Endothelial cell of umbilical vein (primary cell): ENCODE data around the gene RAB3B. TPM values are rescaled to one million over a fixed set of nuclear protein-coding genes. Genes with fewer than 3 reads are reported as not detected.

Experiments
- BruUV-seq: library from RNA; stranded (reverse); fragments of 400-500 nt; replicated peaks from 2 replicates; lab custom pipeline; 2021; lab: Mats Ljungman, UMichigan
- CTCF ChIA-PET: fragments of 300-600, 350-600 bp; sonication (Branson Sonifier 250); formaldehyde crosslinking; loops from one replicate; lab custom pipeline; 2021; ENCODE audit warnings: antibody characterized with exemption, inconsistent platforms; lab: Charles Lee
- POLR2A ChIA-PET: fragments of 300-600, 350-600 bp; sonication (Branson Sonifier 250); formaldehyde crosslinking; loops from one replicate; lab custom pipeline; 2021; ENCODE audit warnings: antibody characterized with exemption, inconsistent platforms; lab: Charles Lee
- DNase-seq: peaks from one replicate; pipeline ENCODE4 v3.0.0-alpha.2; 2011; ENCODE audit warnings: low read depth, low spot score
- FAIRE-seq: peaks from 2 replicates; lab custom pipeline; 2011; peaks lifted over from hg19 to GRCh38; lab: Jason Lieb, UNC
- H2AFZ ChIP-seq: 2 replicates; pipeline ENCODE4 v1.6.0; 2012; ENCODE audit warnings: low read depth, low read length, control low read depth, inconsistent platforms
- H3K27ac ChIP-seq: 2 replicates; pipeline ENCODE4 v1.5.1; 2011; ENCODE audit warnings: low read depth, mild to moderate bottlenecking, control low read depth, low read length, moderate library complexity; ENCODE audit not compliant: insufficient read depth
- H3K27me3 ChIP-seq, 2 experiments: 2 replicates each; pipeline versions ENCODE4 v1.6.0 to v1.6.1; 2011; ENCODE audit warnings: low read length in 2 of 2, mixed read lengths in 1 of 2; ENCODE audit not compliant: control insufficient read depth in 2 of 2, insufficient read depth in 2 of 2
- H3K36me3 ChIP-seq, 2 experiments: 2 replicates in 1 of 2; 3 replicates in 1 of 2; pipeline ENCODE4 v1.5.1; 2011; ENCODE audit warnings: low read length in 2 of 2, mild to moderate bottlenecking in 1 of 2, moderate library complexity in 1 of 2; ENCODE audit not compliant: control insufficient read depth in 2 of 2, insufficient read depth in 2 of 2; ENCODE audit errors: extremely low read depth in 1 of 2
- H3K4me1 ChIP-seq: 3 replicates; pipeline ENCODE4 v1.5.1; 2011; ENCODE audit warnings: mild to moderate bottlenecking, low read length; ENCODE audit not compliant: control insufficient read depth, insufficient read depth; ENCODE audit errors: extremely low read depth
- H3K4me2 ChIP-seq: 2 replicates; pipeline ENCODE4 v1.6.1; 2011; ENCODE audit warnings: low read length, control low read depth, mixed read lengths; ENCODE audit not compliant: insufficient read depth
- H3K4me3 ChIP-seq, 3 experiments: fragments of 200-600 bp in 1 of 3; sonication (generic), shearing (Covaris generic) in 1 of 3; replicated peaks in 1 of 3; 2 replicates each; pipeline ENCODE4 v1.5.1; 2011 to 2016; ENCODE audit warnings: control low read depth in 3 of 3, low read length in 3 of 3, mild to moderate bottlenecking in 2 of 3, inconsistent platforms in 1 of 3, low read depth in 1 of 3, moderate library complexity in 1 of 3; ENCODE audit not compliant: insufficient read depth in 1 of 3
- H3K79me2 ChIP-seq: 2 replicates; pipeline ENCODE4 v1.6.0; 2012; ENCODE audit warnings: low read length, inconsistent platforms; ENCODE audit not compliant: control insufficient read depth, insufficient read depth
- H3K9ac ChIP-seq: replicated peaks from 2 replicates; pipeline ENCODE3; 2011; ENCODE audit warnings: low read length, control low read depth; ENCODE audit not compliant: insufficient read depth; ENCODE audit errors: extremely low read depth
- H3K9me1 ChIP-seq: replicated peaks from 3 replicates; pipeline ENCODE4 v1.6.0; 2011; ENCODE audit warnings: mild to moderate bottlenecking, low read length; ENCODE audit not compliant: control insufficient read depth, insufficient read depth; ENCODE audit errors: extremely low read depth
- H3K9me3 ChIP-seq: replicated peaks from 2 replicates; pipeline ENCODE4 v1.5.1; 2012; ENCODE audit warnings: low read length, inconsistent platforms; ENCODE audit not compliant: control insufficient read depth, insufficient read depth
- H4K20me1 ChIP-seq: replicated peaks from 2 replicates; pipeline ENCODE3; 2011; ENCODE audit warnings: mild to moderate bottlenecking, low read length; ENCODE audit not compliant: control insufficient read depth, insufficient read depth; ENCODE audit errors: extremely low read depth
- FOS ChIP-seq: IDR thresholded peaks from 2 replicates; pipeline ENCODE4 v1.6.1; 2011; ENCODE audit warnings: mild to moderate bottlenecking, low read length, moderate library complexity, borderline replicate concordance; ENCODE audit not compliant: insufficient read depth
- dilution Hi-C: fragments of 300-500 bp; cut with MboI; formaldehyde crosslinking; loops from one replicate; pipeline ENCODE4 v1.15.0; 2019; ENCODE audit warnings: low sequenced_read_pairs; ENCODE audit not compliant: extremely low pct_ligation_motif_present
- intact Hi-C: fragments of 100-400 bp; cut with micrococcal nuclease; formaldehyde crosslinking; loops from one replicate; pipeline ENCODE4 v1.10.0; 2022
- polyA plus RNA-seq, 4 experiments: library from polyadenylated mRNA; depleted of rRNA in 3 of 4; stranded (reverse) in 3 of 4; unstranded in 1 of 4; fragments of >200 nt; gene quantifications; 2 replicates each; pipeline versions ENCODE4 v1.2.1 to v1.2.3, GENCODE V29; 2011 to 2012; ENCODE audit warnings: missing spikeins in 1 of 4
- small RNA-seq: library from RNA; depleted of rRNA; stranded (forward); fragments of <200 nt; gene quantifications from one replicate; pipeline ENCODE3, GENCODE V24; 2012; ENCODE audit warnings: low replicate concordance, low read depth; ENCODE audit not compliant: insufficient read depth, insufficient read length
- total RNA-seq: library from RNA; stranded (reverse); gene quantifications from 2 replicates; pipeline ENCODE4 v1.2.3, GENCODE V29; 2021

The RAB3B gene
- total and polyA plus RNA-seq, 2 donors (not counting 3 experiments of a cell fraction or from before 2014, with no cell fraction given): 4.1 to 10.4 TPM

GRCh38 chr1:51858892-51859291 lies 131.6 kb downstream of the RAB3B start:
- Histone ChIP-seq H3K4me3 (no peak overlapping the region), H3K9ac (no peak overlapping the region), H3K36me3 (no peaks in the 10 kb centered on the region), H3K27ac (no peak overlapping the region), H3K4me2 (no peak overlapping the region), H3K9me3 (no peaks in the 10 kb centered on the region), H3K79me2 (peaks cover 40% of the 10 kb centered on the region), H2AFZ (no peak overlapping the region), H3K4me1 (no peaks in the 10 kb centered on the region), H3K27me3 (no peaks in the 10 kb centered on the region), H4K20me1 (peaks cover 2% of the 10 kb centered on the region), H3K9me1 (no peaks in the 10 kb centered on the region)
- BruUV-seq: no TSS peak
- TF ChIP-seq FOS: no peak
- CTCF ChIA-PET: interaction anchor here (0.9 to 1.6 kb wide), 5 partner anchors 9 to 38 kb away, joined by 4 to 5 read pairs (median 4); no protein-coding TSS in a partner anchor
- intact Hi-C loops: no loop called here
- FAIRE-seq (no peak), DNase-seq (no peak)
- dilution Hi-C loops: no loop called here
- POLR2A ChIA-PET: no interaction called here

Small RNA genes within 50 kb of the gene (small RNA-seq; reads per million reads assigned to genes)
- gene RN7SL290P: not detected
- gene RNA5SP48: not detected

Other genes with a start within 250 kb of the RAB3B start
- gene NRDC, start 112.0 kb downstream of the RAB3B start, total RNA-seq: 125 and 146 TPM in 2 replicates
- 35.6 and 41.8 TPM in 2 replicates for gene NRDC, start 112.0 kb downstream of the RAB3B start, polyA plus RNA-seq
- 9.2 and 10.0 TPM in 2 replicates for gene KTI12, start 43.1 kb upstream of the RAB3B start, total RNA-seq
- gene KTI12, start 43.1 kb upstream of the RAB3B start, polyA plus RNA-seq: 12.7 TPM in 2 replicates
- gene TXNDC12, start 64.5 kb upstream of the RAB3B start, total RNA-seq: 55.1 and 57.4 TPM in 2 replicates
- 23.3 and 33.7 TPM in 2 replicates for gene TXNDC12, start 64.5 kb upstream of the RAB3B start, polyA plus RNA-seq
- gene BTF3L4, start 65.6 kb upstream of the RAB3B start, total RNA-seq: 43.2 and 45.6 TPM in 2 replicates
- 20.1 and 25.1 TPM in 2 replicates for gene BTF3L4, start 65.6 kb upstream of the RAB3B start, polyA plus RNA-seq
- gene ZFYVE9, start 151.4 kb upstream of the RAB3B start, total RNA-seq: 14.8 and 16.8 TPM in 2 replicates
- gene ZFYVE9, start 151.4 kb upstream of the RAB3B start, polyA plus RNA-seq: 3.6 and 4.1 TPM in 2 replicates